ENCODE data around the gene GTPBP2. TPM values are rescaled to one million over a fixed set of nuclear protein-coding genes. Genes with fewer than 3 reads are reported as not detected.

The GTPBP2 gene
- polyA plus RNA-seq, 1 donor (not counting 4 experiments of a cell fraction or from before 2014, with no cell fraction given): 59.5 TPM

DNA sequence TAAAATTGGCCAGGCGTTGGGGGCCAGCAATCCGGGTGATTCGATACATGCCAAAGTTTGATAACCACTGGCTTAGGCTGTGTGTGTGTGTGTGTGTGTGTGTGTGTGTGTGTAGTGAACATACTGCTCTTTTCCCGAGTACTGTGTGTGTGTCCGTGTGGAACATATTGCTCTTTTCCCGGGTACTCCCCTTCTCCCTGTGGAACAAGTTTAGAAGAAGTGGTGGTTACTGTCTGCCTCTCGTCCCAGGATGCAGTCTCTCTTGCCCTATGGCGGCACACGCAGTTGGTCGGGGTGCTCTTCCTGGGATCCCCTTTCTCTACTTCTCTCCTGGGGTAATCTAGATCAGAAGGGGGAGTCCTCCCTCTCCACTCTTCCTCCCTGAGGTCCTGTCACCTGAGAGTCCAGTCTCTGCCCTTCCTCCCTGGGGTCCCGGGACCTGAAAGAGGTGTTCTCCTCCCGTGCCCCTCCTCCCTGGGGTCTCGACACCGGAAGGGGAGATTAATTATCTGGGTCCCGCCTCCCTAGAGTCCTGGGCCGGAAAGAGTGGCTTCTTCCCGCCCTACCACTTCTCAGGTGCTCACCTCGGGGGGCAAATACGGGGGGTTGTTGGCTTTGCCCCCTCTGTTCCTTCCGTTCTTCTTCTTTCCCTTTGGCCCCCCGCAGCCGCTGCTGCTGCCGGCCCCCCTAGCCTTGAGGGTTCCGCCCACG lies 516 bp downstream of the GTPBP2 start:
- no peak for DNase-seq (ENCODE audit: low read depth, low spot score)
- no peak for TF ChIP-seq EZH2 (IDR thresholded peaks at IDR 0.05; ENCODE audit: low read length)
- TF ChIP-seq, protein P1, sequence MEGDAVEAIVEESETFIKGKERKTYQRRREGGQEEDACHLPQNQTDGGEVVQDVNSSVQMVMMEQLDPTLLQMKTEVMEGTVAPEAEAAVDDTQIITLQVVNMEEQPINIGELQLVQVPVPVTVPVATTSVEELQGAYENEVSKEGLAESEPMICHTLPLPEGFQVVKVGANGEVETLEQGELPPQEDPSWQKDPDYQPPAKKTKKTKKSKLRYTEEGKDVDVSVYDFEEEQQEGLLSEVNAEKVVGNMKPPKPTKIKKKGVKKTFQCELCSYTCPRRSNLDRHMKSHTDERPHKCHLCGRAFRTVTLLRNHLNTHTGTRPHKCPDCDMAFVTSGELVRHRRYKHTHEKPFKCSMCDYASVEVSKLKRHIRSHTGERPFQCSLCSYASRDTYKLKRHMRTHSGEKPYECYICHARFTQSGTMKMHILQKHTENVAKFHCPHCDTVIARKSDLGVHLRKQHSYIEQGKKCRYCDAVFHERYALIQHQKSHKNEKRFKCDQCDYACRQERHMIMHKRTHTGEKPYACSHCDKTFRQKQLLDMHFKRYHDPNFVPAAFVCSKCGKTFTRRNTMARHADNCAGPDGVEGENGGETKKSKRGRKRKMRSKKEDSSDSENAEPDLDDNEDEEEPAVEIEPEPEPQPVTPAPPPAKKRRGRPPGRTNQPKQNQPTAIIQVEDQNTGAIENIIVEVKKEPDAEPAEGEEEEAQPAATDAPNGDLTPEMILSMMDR (optimal IDR thresholded peaks at IDR 0.05 in 1 of 3, IDR thresholded peaks at IDR 0.05 in 1 of 3, conservative IDR thresholded peaks at IDR 0.05 in 1 of 3; ENCODE audit: extremely low read depth in 1 of 3, insufficient read depth in 2 of 3, low read length in 3 of 3): no peak

DNA sequence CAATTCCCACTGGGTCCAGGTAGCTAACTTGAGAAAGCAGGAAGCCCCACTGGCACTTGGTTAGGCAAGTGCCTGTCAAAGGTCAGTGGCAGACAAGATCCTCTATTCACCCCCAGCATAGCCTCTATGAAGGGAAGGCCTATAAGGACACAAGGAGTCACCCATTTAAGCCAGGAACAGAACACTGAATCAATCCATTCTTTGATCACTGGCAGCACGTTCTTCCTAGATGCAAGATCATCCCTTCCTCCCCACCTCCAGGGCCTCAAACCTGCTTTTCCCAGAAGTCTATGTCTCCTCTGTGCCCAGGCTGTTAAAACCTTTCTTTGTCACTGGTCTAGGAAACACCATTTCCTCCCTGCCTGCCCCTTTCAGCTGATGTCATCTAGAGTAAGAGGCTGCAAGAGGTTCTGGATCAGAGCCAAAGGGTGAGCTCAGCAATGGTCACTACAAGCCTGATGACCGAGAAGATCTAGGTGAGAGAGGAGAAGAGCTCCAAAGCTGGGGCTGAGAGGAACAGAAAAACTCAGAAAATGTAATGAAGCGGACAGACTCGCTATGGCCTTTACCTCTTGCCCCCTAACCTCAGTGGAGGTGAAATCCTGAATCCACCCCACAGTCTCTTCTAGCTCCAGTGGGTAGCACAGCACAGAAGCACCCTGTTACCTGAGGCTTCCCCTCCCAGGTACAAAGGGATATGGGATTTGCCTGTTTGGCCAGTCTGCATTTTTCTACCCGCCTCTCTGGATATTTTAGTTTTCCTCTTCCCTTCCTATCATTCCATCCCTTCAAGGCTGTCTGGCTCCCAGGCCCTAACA lies 1.8 kb downstream of the GTPBP2 start:
- Histone ChIP-seq H3K9ac (ENCODE audit: control insufficient read depth, extremely low read depth, insufficient read depth, low read length) (peak overlapping the region; percentile 56), H4K20me1 (ENCODE audit: control insufficient read depth, extremely low read depth, insufficient read depth, low read length) (peaks cover 2% of the 10 kb centered on the region)
- no peak for FAIRE-seq

More for the DNA sequence above, 516 bp downstream of the GTPBP2 start:
- Histone ChIP-seq H2AFZ (ENCODE audit: control insufficient read depth, low read length) (peak overlapping the region; percentile 11), H3K4me1 (ENCODE audit: control insufficient read depth, extremely low read depth, insufficient read depth, low read length) (peaks cover 25% of the 10 kb centered on the region), H3K27me3 (ENCODE audit: control insufficient read depth, extremely low read depth, insufficient read depth, low read length) (no peaks in the 10 kb centered on the region), H3K9me1 (ENCODE audit: control insufficient read depth, extremely low read depth, insufficient read depth, low read length) (peaks cover 2% of the 10 kb centered on the region), H3K4me3 (ENCODE audit: control insufficient read depth in 2 of 3, extremely low read depth in 1 of 3, insufficient read depth in 2 of 3, low read depth in 1 of 3, low read length in 3 of 3) (peak overlapping the region; percentile 66 to 88 (median 68)), H3K4me2 (ENCODE audit: control insufficient read depth, extremely low read depth, insufficient read depth, low read depth, low read length) (peak overlapping the region; percentile 44), H3K79me2 (ENCODE audit: control insufficient read depth, insufficient read depth, low read length) (peaks cover 20% of the 10 kb centered on the region), H3K9ac (ENCODE audit: control insufficient read depth, extremely low read depth, insufficient read depth, low read length) (peak overlapping the region; percentile 87), H3K9me3 (ENCODE audit: control insufficient read depth, low read depth, low read length) (no peaks in the 10 kb centered on the region), H3K36me3 (ENCODE audit: control insufficient read depth in 2 of 2, extremely low read depth in 1 of 2, insufficient read depth in 2 of 2, low read length in 2 of 2) (peaks cover 22 to 26% of the 10 kb centered on the region in 2 experiments), H4K20me1 (ENCODE audit: control insufficient read depth, extremely low read depth, insufficient read depth, low read length) (peaks cover 2% of the 10 kb centered on the region), H3K27ac (ENCODE audit: control insufficient read depth, insufficient read depth, low read length) (peak overlapping the region; percentile 87)
- dilution Hi-C loops (cut with MboI; ENCODE audit: extremely low pct_ligation_motif_present, low sequenced_read_pairs): no loop called here
- no peak for FAIRE-seq

More for the DNA sequence above, 1.8 kb downstream of the GTPBP2 start:
- Histone ChIP-seq H3K9me3 (ENCODE audit: control insufficient read depth, low read depth, low read length) (no peaks in the 10 kb centered on the region), H3K79me2 (ENCODE audit: control insufficient read depth, insufficient read depth, low read length) (peaks cover 20% of the 10 kb centered on the region), H3K27ac (ENCODE audit: control insufficient read depth, insufficient read depth, low read length) (peak overlapping the region; percentile 76), H3K36me3 (ENCODE audit: control insufficient read depth in 2 of 2, extremely low read depth in 1 of 2, insufficient read depth in 2 of 2, low read length in 2 of 2) (peaks cover 29 to 30% of the 10 kb centered on the region in 2 experiments), H2AFZ (ENCODE audit: control insufficient read depth, low read length) (no peak overlapping the region), H3K4me1 (ENCODE audit: control insufficient read depth, extremely low read depth, insufficient read depth, low read length) (peaks cover 25% of the 10 kb centered on the region), H3K27me3 (ENCODE audit: control insufficient read depth, extremely low read depth, insufficient read depth, low read length) (no peaks in the 10 kb centered on the region), H3K4me2 (ENCODE audit: control insufficient read depth, extremely low read depth, insufficient read depth, low read depth, low read length) (peak overlapping the region; percentile 44), H3K4me3 (ENCODE audit: control insufficient read depth in 2 of 3, extremely low read depth in 1 of 3, insufficient read depth in 2 of 3, low read depth in 1 of 3, low read length in 3 of 3) (peak overlapping the region in 1 of 3 experiments; percentile 88), H3K9me1 (ENCODE audit: control insufficient read depth, extremely low read depth, insufficient read depth, low read length) (peaks cover 2% of the 10 kb centered on the region)
- dilution Hi-C loops (cut with MboI; ENCODE audit: extremely low pct_ligation_motif_present, low sequenced_read_pairs): no loop called here
- TF ChIP-seq, protein P1 (optimal IDR thresholded peaks at IDR 0.05 in 1 of 3, IDR thresholded peaks at IDR 0.05 in 1 of 3, conservative IDR thresholded peaks at IDR 0.05 in 1 of 3; ENCODE audit: extremely low read depth in 1 of 3, insufficient read depth in 2 of 3, low read length in 3 of 3): no peak
- no peak for TF ChIP-seq EZH2 (IDR thresholded peaks at IDR 0.05; ENCODE audit: low read length)
- DNase-seq (ENCODE audit: low read depth, low spot score): peak; percentile 71

Data from keratinocyte (primary cell).